Stimulated activated CD4-positive, alpha-beta T cell treated with anti-CD3 and anti-CD28 coated beads, Interleukin-15, amount 100 ng/mL, for 48 hours (primary cell): Measurements from ENCODE around the gene PPP1R3F.

Experiments used
- DNase-seq, 2 donors: peaks; one replicate each; pipeline ENCODE4 v3.0.0-alpha.2; 2020; ENCODE audit warnings: low read depth in 2 of 2

Gene PPP1R3F

DNA sequence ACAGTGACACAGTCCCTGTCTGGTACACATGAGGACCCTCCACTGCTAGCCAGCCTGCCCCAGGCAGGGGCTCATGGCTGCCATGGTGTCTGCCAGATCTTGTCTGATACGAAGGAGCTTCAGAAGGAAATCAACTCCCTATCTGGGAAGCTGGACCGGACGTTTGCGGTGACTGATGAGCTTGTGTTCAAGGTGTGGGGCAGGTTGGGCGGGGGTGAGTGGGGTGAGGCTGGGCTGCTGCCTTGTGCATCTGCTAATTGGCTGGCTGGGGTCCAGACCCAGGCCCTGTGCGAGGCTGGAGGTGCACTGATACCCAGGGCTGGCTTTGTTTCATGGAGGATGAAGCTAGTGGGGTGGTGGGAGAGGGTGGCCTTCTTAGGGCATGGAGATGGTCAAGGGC, 20.5 kb upstream of the PPP1R3F start:
- DNase-seq = no peak

GRCh38 chrX:49249616-49250015, 20.0 kb upstream of the PPP1R3F start:
- DNase-seq = no peak

GRCh38 chrX:49250066-49250465, 19.5 kb upstream of the PPP1R3F start:
- no peak for DNase-seq

GRCh38 chrX:49250578-49250977, 19.0 kb upstream of the PPP1R3F start:
- DNase-seq = no peak

GRCh38 chrX:49251325-49251724, 18.3 kb upstream of the PPP1R3F start:
- DNase-seq = no peak

DNA sequence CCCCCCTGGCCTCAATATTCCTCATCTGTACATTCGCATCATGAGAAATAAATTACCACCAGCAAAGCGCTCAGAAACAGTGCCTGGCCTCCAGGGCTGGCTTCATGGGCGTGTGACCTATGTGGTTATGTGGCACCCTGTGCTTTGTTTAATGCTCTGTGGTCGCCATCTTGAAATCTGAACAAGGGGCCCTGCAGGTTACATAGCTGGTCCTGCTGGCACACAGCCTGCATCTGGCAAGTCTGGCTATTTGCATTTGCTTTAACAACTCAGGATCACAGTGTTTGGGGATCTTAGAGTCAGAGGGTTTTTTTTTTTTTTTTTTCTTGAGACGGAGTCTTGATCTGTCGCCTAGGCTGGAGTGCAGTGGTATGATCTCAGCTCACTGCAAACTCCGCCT, 15.0 kb upstream of the PPP1R3F start:
- DNase-seq = no peak

DNA sequence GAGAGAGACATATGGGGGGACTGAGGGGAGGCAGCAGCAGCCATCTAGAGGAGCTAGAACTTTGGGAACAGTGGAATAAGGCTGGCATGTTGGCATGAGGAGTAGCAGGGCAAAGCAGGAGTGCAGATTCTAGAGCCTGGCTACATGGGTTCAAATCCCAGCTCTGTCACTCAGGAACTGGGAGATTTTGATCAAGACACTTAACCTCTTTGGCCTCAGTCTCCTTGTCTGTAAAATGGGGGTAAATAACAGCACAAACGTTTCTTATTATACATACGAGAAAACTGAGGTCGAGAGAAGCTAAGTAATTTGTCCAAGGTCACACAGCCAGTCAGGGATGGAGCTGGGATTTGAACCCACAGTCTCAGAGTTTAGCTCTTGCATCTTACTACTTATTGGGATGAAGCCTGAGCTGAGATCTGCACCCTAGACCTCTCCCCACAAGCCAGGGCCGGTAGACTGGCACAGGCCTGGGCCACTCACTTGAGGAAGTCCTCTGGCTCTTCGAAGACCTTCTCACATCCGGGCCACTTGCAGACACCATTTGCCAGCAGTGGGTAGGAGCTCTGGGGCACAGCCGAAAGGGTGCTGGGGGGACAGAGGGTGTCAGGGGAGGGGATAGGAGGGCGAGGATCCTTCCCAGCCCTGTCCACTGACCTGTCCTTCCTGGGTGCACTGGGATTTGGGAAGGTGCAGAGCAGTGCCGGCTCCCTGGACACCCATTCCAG, 13.2 kb upstream of the PPP1R3F start:
- no peak for DNase-seq

GRCh38 chrX:49257074-49257790, 12.4 kb upstream of the PPP1R3F start:
- DNase-seq = no peak

- DNase-seq = no peak
Observed at GRCh38 chrX:49257846-49258748, 11.5 kb upstream of the PPP1R3F start.

DNA sequence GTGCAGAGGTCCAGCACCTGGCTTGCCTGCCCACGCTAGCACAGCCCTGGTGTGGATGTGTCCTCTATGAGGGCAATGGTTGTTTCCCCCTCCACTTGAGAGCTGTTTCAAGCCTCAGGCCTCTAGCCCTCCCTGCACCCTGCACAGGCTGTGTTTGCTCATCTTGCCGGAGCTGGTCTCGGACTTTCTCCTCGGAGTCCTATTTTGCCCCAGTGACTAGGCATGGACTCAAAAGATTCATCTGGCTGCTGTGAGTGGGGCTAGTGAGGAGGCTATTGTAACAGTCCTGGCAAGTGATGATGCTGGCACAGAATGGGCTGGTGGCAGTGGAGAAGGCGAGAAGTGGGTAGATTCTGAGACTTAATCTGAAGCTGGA, 10.9 kb upstream of the PPP1R3F start:
- no peak for DNase-seq

GRCh38 chrX:49260221-49260985, 9.2 kb upstream of the PPP1R3F start:
- DNase-seq = no peak

DNA sequence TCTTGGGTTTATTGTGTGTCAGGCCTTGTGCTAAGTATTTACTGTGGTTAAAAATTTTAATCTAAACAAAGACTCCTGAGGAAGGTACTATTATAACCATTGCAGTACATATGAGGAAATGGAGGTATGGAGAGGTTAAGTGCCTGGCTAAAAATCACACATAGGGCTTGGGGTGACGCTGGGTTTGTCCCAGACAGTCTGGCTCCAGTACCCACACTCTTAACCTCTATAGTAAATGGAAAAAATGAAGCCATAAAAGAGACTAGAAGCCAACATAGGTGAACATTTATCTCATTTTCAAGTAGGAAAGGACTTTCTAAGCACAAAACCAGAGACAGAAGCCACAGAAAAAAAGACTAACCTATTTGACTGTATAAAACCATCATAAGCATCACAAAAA, 7.0 kb upstream of the PPP1R3F start:
- no peak for DNase-seq

GRCh38 chrX:49263631-49264030, 6.0 kb upstream of the PPP1R3F start:
- no peak for DNase-seq

GRCh38 chrX:49264460-49264859, 5.1 kb upstream of the PPP1R3F start, which contains the start of gene FOXP3:
TSS of gene FOXP3 (minus strand) at chrX:49264710. CDS start at chrX:49258505, 6,205 bp downstream.
- DNase-seq = no peak

DNA sequence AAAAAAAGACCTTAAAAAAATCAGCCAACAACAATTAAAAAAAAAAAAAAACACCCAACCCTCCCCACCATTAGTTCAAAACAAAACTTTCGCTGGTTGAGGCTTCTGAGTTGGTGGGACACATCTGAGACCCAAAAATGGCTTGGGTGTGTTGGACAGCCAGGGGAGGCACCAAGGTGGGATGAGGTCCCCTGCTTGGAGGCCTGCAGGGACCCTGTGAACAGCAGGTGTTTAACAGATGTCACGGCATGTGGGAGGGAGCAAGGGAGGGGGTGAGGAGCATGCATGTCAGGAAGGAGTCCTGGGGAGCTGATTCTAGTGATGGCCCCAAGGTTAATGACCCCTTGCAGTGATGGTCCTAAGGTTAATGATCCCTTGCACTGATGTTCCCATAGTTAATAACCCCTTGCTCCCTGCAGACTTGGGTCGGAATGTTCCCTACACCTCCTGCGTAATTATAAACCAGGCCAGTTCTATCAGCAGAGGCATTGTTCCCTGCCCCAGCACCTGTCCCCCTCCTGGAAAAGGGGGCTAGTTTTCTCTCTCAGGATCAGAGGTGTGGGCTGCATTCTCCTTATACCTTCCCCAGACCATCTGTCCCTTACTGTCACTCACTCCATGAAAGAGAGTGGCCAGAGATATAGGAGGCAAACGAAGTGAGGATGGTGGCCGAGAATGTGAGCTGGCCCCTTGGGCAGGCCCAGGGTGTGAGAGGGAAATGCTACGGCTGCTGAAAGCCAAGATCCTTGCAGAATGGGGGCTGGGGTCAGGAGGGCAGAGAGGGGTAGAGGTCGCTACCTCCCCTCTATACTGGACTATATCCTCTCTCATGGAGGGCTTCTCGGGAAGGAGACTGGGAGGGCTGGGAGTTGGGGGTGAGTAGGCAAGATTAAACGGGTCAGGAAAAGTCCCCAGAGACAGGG, 2.8 kb upstream of the PPP1R3F start:
- DNase-seq = no peak

DNA sequence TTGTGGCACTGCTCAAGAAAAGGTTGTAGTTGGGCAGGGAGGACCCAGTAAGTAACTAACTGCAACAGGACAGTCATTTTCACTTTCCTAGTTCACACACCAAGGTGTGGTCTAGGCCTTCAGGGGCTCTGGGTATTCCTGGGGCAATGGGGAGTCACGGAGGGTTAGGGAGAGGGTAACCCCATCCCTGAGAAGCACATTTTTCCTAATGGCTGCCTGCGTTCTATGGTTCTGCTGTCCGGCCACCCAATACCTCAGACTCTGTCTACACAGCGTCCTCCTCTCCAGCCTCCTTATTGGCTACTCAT, 937 bp upstream of the PPP1R3F start:
- DNase-seq = no peak

DNA sequence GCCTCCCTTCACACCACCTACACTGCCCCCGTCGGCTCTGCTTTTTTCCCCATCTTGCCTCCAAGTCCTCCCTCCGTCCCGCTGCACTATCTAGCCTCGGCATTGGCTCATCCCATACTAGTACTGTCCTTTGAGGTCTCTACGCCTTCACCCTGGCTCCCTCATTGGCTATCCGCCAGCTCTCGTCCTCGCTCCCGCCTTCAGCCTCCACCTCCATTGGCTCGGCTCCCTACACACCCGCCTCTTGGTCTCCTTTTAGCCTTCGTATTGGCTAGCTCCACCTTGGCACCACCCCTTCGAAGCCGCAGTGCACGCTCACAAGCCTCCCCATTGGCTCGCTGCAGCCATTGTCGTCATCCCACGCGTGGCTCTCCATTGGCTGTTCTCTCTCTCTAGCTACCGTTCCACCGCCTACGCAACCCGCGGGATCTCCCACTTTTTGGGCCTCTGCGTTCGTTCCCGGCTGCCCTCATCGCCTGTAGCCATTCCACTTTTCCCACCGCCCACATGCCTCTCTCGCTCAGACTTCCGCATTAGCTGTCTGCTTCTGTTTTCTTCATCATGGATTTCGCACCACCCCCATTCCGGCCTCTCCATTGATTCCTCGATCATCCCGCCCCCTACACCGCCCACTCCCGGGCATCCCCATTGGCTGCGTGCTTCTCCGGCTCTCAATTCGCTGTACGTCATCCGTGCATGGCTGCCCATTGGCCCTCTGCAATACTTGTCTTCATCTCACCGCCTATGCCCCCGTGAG, 405 bp upstream of the PPP1R3F start:
- DNase-seq = peak; percentile 91 to 94

- DNase-seq = no peak
Observed at GRCh38 chrX:49270249-49270921, 792 bp downstream of the PPP1R3F start.

GRCh38 chrX:49271341-49271740, 1.7 kb downstream of the PPP1R3F start:
- no peak for DNase-seq
